Tibial nerve (tissue), 4 donors: ENCODE measurements around the gene TAS1R2. TPM values are rescaled to one million over a fixed set of nuclear protein-coding genes. Genes with fewer than 3 reads are reported as not detected.
A peak's percentile ranks its signal among the peaks of the same experiment; 100 is the strongest.

Source experiments
- DNase-seq, 2 donors: peaks; one replicate each; pipeline ENCODE4 v3.0.0-alpha.2; 2019; ENCODE audit warnings: low spot score in 2 of 2
- H3K27ac ChIP-seq, 4 donors: fragments of 200-600 bp; sonication (generic) in 3 of 4; one replicate each; pipeline ENCODE4 v1.5.1; 2017 to 2019; ENCODE audit warnings: mild to moderate bottlenecking in 1 of 4
- H3K27me3 ChIP-seq, 2 donors: fragments of 200-600 bp; sonication (generic) in 1 of 2; one replicate each; pipeline versions ENCODE4 v1.5.1 to v1.6.0; 2017 to 2019
- H3K36me3 ChIP-seq, 3 donors: fragments of 200-600 bp; sonication (generic); one replicate each; pipeline ENCODE4 v1.5.1; 2018 to 2019
- H3K4me1 ChIP-seq, 4 donors: fragments of 200-600 bp; sonication (generic) in 3 of 4; one replicate each; pipeline ENCODE4 v1.5.1; 2017 to 2019
- H3K4me3 ChIP-seq, 4 donors: fragments of 200-600 bp; sonication (generic) in 3 of 4; one replicate each; pipeline ENCODE4 v1.5.1; 2017 to 2019; ENCODE audit warnings: mild to moderate bottlenecking in 1 of 4, moderate library complexity in 1 of 4
- H3K9me3 ChIP-seq, 4 donors: fragments of 200-600 bp; sonication (generic) in 3 of 4; one replicate each; pipeline ENCODE4 v1.5.1; 2017 to 2019
- CTCF ChIP-seq, 5 experiments: fragments of 200-600 bp in 3 of 5; fragments of 450-650 bp in 2 of 5; sonication (generic) in 3 of 5; IDR thresholded peaks; one replicate each; pipeline ENCODE4 v1.5.1; 2016 to 2019; ENCODE audit warnings: antibody characterized with exemption in 5 of 5, mild to moderate bottlenecking in 3 of 5, moderate library complexity in 2 of 5
- EP300 ChIP-seq, 2 donors: sonication (generic); formaldehyde crosslinking; IDR thresholded peaks; one replicate each; pipeline ENCODE4 v1.6.1; 2017; ENCODE audit warnings: antibody characterized with exemption in 2 of 2, mild to moderate bottlenecking in 1 of 2
- POLR2A ChIP-seq, 2 donors: fragments of 450-650 bp; IDR thresholded peaks; one replicate each; pipeline ENCODE4 v1.6.1; 2017; ENCODE audit warnings: antibody characterized with exemption in 2 of 2, mild to moderate bottlenecking in 2 of 2, moderate library complexity in 2 of 2
- WGBS, 2 donors: methylation state at CpG; one replicate each; pipeline ENCODE4 v1.1.5; 2018; 5-methylcytosine and 5-hydroxymethylcytosine counted together
- total RNA-seq, 4 donors: library from RNA; depleted of rRNA; stranded (reverse); fragments of >200 nt; gene quantifications; one replicate each; pipeline ENCODE4 v1.1.0, GENCODE V29; 2016

Gene TAS1R2
- total RNA-seq, 4 donors from 2014 or later = not detected

- no peak for TF ChIP-seq POLR2A (IDR thresholded peaks at IDR 0.05)
- no peak for TF ChIP-seq EP300 (IDR thresholded peaks at IDR 0.05)
- TF ChIP-seq CTCF (IDR thresholded peaks at IDR 0.05) = no peak
- Histone ChIP-seq H3K4me3 (no peak overlapping the region), H3K27ac (no peak overlapping the region), H3K27me3 (no peaks in the 10 kb centered on the region), H3K36me3 (no peaks in the 10 kb centered on the region), H3K4me1 (no peaks in the 10 kb centered on the region), H3K9me3 (peaks cover 0 to 47% (median 0%) of the 10 kb centered on the region in 4 donors)
- DNase-seq = no peak
- WGBS, 2 donors = 56 to 68% methylated on average over 2 of the region's 2 CpGs
These were observed 31.2 kb downstream of the TAS1R2 start for GRCh38 chr1:18828224-18828623.

- 90 to 92% methylated on average over 6 of the region's 6 CpGs for WGBS, 2 donors
- TF ChIP-seq CTCF (IDR thresholded peaks at IDR 0.05) = no peak
- TF ChIP-seq POLR2A (IDR thresholded peaks at IDR 0.05) = no peak
- no peak for TF ChIP-seq EP300 (IDR thresholded peaks at IDR 0.05)
- H3K36me3 ChIP-seq = no peaks in the 10 kb centered on the region
- peaks cover 0 to 15% (median 0%) of the 10 kb centered on the region in 4 donors for H3K9me3 ChIP-seq
- DNase-seq = no peak
- no peaks in the 10 kb centered on the region for H3K4me1 ChIP-seq
- H3K27me3 ChIP-seq = peaks cover 0 to 25% of the 10 kb centered on the region in 2 donors
- no peak overlapping the region for H3K4me3 ChIP-seq
- no peak overlapping the region for H3K27ac ChIP-seq
These were observed 36.0 kb downstream of the TAS1R2 start for GRCh38 chr1:18823438-18823837.

- Histone ChIP-seq H3K27ac (no peak overlapping the region), H3K9me3 (no peaks in the 10 kb centered on the region), H3K36me3 (no peaks in the 10 kb centered on the region), H3K4me1 (no peaks in the 10 kb centered on the region), H3K27me3 (peaks cover 0 to 35% of the 10 kb centered on the region in 2 donors), H3K4me3 (no peak overlapping the region)
- peak; percentile 45 to 61 for DNase-seq
- peak; percentile 60 to 72 (median 67) for TF ChIP-seq CTCF (IDR thresholded peaks at IDR 0.05)
- no peak for TF ChIP-seq POLR2A (IDR thresholded peaks at IDR 0.05)
- 46 to 50% methylated on average over 22 of the region's 22 CpGs for WGBS, 2 donors
These were observed 38.4 kb downstream of the TAS1R2 start for GRCh38 chr1:18820791-18821641.

- H3K9me3 ChIP-seq = no peaks in the 10 kb centered on the region
- H3K27me3 ChIP-seq = peaks cover 0 to 36% of the 10 kb centered on the region in 2 donors
- no peak for DNase-seq
- H3K36me3 ChIP-seq = no peaks in the 10 kb centered on the region
- no peak overlapping the region for H3K27ac ChIP-seq
- no peaks in the 10 kb centered on the region for H3K4me1 ChIP-seq
- TF ChIP-seq EP300 (IDR thresholded peaks at IDR 0.05) = no peak
- no peak for TF ChIP-seq CTCF (IDR thresholded peaks at IDR 0.05)
- TF ChIP-seq POLR2A (IDR thresholded peaks at IDR 0.05) = no peak
- no peak overlapping the region for H3K4me3 ChIP-seq
- WGBS, 2 donors = 69 to 76% methylated on average over 38 of the region's 38 CpGs
These were observed 39.3 kb downstream of the TAS1R2 start for GRCh38 chr1:18819986-18820790.

- DNase-seq = no peak
- Histone ChIP-seq H3K36me3 (no peaks in the 10 kb centered on the region), H3K9me3 (no peaks in the 10 kb centered on the region), H3K4me3 (no peak overlapping the region), H3K27ac (no peak overlapping the region), H3K4me1 (no peaks in the 10 kb centered on the region), H3K27me3 (peaks cover 0 to 46% of the 10 kb centered on the region in 2 donors)
- 34 to 37% methylated on average over 12 of the region's 12 CpGs for WGBS, 2 donors
- no peak for TF ChIP-seq CTCF (IDR thresholded peaks at IDR 0.05)
- TF ChIP-seq EP300 (IDR thresholded peaks at IDR 0.05) = no peak
- no peak for TF ChIP-seq POLR2A (IDR thresholded peaks at IDR 0.05)
These were observed 40.3 kb downstream of the TAS1R2 start for GRCh38 chr1:18819203-18819602.
